HepG2 (cell line): Measurements from ENCODE around the gene LIPC. TPM values are rescaled to one million over a fixed set of nuclear protein-coding genes. Genes with fewer than 3 reads are reported as not detected.

Source experiments
- ELF3 ChIP-seq: IDR thresholded peaks from 2 replicates; pipeline ENCODE4 v1.6.1; 2016; ENCODE audit warnings: missing genetic modification reagents, missing compliant biosample characterization
- ESRRA ChIP-seq: sonication (generic); formaldehyde crosslinking; IDR thresholded peaks from 2 replicates; pipeline ENCODE4 v1.5.1; 2020; ENCODE audit warnings: mild to moderate bottlenecking, low read depth, missing genetic modification reagents
- FOXA3 ChIP-seq: IDR thresholded peaks from 2 replicates; pipeline ENCODE4 v1.6.1; 2016; ENCODE audit warnings: missing genetic modification reagents, missing compliant biosample characterization
- HIC2 ChIP-seq: sonication (generic); formaldehyde crosslinking; IDR thresholded peaks from 2 replicates; pipeline ENCODE4 v1.9.0; 2022; ENCODE audit warnings: low read depth, missing genetic modification reagents
- HINFP ChIP-seq: sonication (generic); formaldehyde crosslinking; IDR thresholded peaks from 2 replicates; pipeline ENCODE4 v1.4.0; 2020; ENCODE audit warnings: low read depth, mild to moderate bottlenecking, missing genetic modification reagents
- JARID2 ChIP-seq: sonication (generic); formaldehyde crosslinking; IDR thresholded peaks from 2 replicates; pipeline ENCODE4 v1.8.1; 2023; ENCODE audit warnings: missing genetic modification reagents, inconsistent platforms; ENCODE audit not compliant: insufficient replicate concordance
- MBNL3 ChIP-seq: fragments of 250-450 bp; sonication (Bioruptor Pico); conservative IDR thresholded peaks from 2 replicates; pipeline ENCODE4 v1.8.0; 2022; ENCODE audit warnings: mild to moderate bottlenecking, inconsistent platforms
- MEIS1 ChIP-seq: sonication (generic); formaldehyde crosslinking; IDR thresholded peaks from 2 replicates; pipeline ENCODE4 v1.9.0; 2021; ENCODE audit warnings: mild to moderate bottlenecking, missing genetic modification reagents, moderate library complexity, borderline replicate concordance
- POGZ ChIP-seq: sonication (generic); formaldehyde crosslinking; IDR thresholded peaks from 2 replicates; pipeline ENCODE4 v1.4.0; 2020; ENCODE audit warnings: mild to moderate bottlenecking, missing genetic modification reagents
- SIX1 ChIP-seq: sonication (generic); formaldehyde crosslinking; IDR thresholded peaks from 2 replicates; pipeline ENCODE4 v1.4.0; 2020; ENCODE audit warnings: missing genetic modification reagents, borderline replicate concordance
- ZFP62 ChIP-seq: sonication (generic); formaldehyde crosslinking; IDR thresholded peaks from 2 replicates; pipeline ENCODE4 v1.4.0; 2020; ENCODE audit warnings: missing genetic modification reagents
- ZMYM4 ChIP-seq: sonication (generic); formaldehyde crosslinking; IDR thresholded peaks from 2 replicates; pipeline ENCODE4 v1.8.1; 2023; ENCODE audit warnings: mild to moderate bottlenecking, missing genetic modification reagents
- ZNF17 ChIP-seq: sonication (generic); formaldehyde crosslinking; IDR thresholded peaks from 2 replicates; pipeline ENCODE4 v1.5.0; 2020; ENCODE audit warnings: mild to moderate bottlenecking, missing genetic modification reagents
- ZNF441 ChIP-seq: sonication (generic); formaldehyde crosslinking; IDR thresholded peaks from 2 replicates; pipeline ENCODE4 v1.7.0; 2021; ENCODE audit warnings: missing genetic modification reagents, borderline replicate concordance
- ZNF501 ChIP-seq: sonication (generic); formaldehyde crosslinking; IDR thresholded peaks from 2 replicates; pipeline ENCODE4 v1.5.1; 2020; ENCODE audit warnings: mild to moderate bottlenecking, moderate library complexity, missing genetic modification reagents
- ZNF740 ChIP-seq: sonication (generic); formaldehyde crosslinking; IDR thresholded peaks from 2 replicates; pipeline ENCODE4 v1.4.0; 2020; ENCODE audit warnings: missing genetic modification reagents
- ZNF790 ChIP-seq: sonication (generic); formaldehyde crosslinking; IDR thresholded peaks from 2 replicates; pipeline ENCODE4 v1.8.0; 2022; ENCODE audit warnings: missing genetic modification reagents, mild to moderate bottlenecking, borderline replicate concordance
- ZNF83 ChIP-seq: sonication (generic); formaldehyde crosslinking; IDR thresholded peaks from 2 replicates; pipeline ENCODE4 v1.4.0; 2020; ENCODE audit warnings: missing genetic modification reagents, mild to moderate bottlenecking, borderline replicate concordance
- ZSCAN29 ChIP-seq: sonication (generic); formaldehyde crosslinking; conservative IDR thresholded peaks from 2 replicates; pipeline ENCODE4 v1.4.0; 2020; ENCODE audit warnings: mild to moderate bottlenecking, missing genetic modification reagents
- polyA plus RNA-seq, 8 experiments: library from polyadenylated mRNA; depleted of rRNA in 3 of 8; stranded (reverse) in 7 of 8; unstranded in 1 of 8; fragments of >200 nt; fragmentation: Illumina TruSeq in 4 of 8; extraction: Trizol in 4 of 8; gene quantifications; 2 replicates each; pipeline versions ENCODE4 v1.2.1 to v1.2.3, GENCODE V29; 2011 to 2016; ENCODE audit warnings: low read depth in 4 of 8, missing spikeins in 1 of 8, mixed read lengths in 1 of 8; ENCODE audit not compliant: insufficient read depth in 1 of 8
- total RNA-seq, 5 experiments: library from RNA; depleted of rRNA; stranded (reverse); fragments of >200 nt; fragmentation: Illumina TruSeq; extraction: Trizol; gene quantifications; 2 replicates each; pipeline ENCODE4 v1.2.3, GENCODE V29; 2016; ENCODE audit warnings: low read depth in 1 of 5
- TF ChIP-seq, protein P1 (sequence below): sonication (generic); formaldehyde crosslinking; IDR thresholded peaks from 2 replicates; pipeline ENCODE4 v1.5.0; 2020; ENCODE audit warnings: missing genetic modification reagents, mild to moderate bottlenecking, borderline replicate concordance
- TF ChIP-seq, protein P2 (sequence below): sonication (generic); formaldehyde crosslinking; IDR thresholded peaks from 2 replicates; pipeline ENCODE4 v1.4.0; 2020; ENCODE audit warnings: missing genetic modification reagents, borderline replicate concordance
- TF ChIP-seq, protein P3 (sequence below): sonication (generic); formaldehyde crosslinking; IDR thresholded peaks from 2 replicates; pipeline ENCODE4 v1.4.0; 2020; ENCODE audit warnings: mild to moderate bottlenecking, missing genetic modification reagents

Gene LIPC
- total and polyA plus RNA-seq, 2 of the 13 experiments (the other 11 are each of a cell fraction or from before 2014, with no cell fraction given) = 26.0 to 38.0 TPM

- no peak for TF ChIP-seq HIC2 (CRISPR knock-in tag)
- TF ChIP-seq, protein P1, sequence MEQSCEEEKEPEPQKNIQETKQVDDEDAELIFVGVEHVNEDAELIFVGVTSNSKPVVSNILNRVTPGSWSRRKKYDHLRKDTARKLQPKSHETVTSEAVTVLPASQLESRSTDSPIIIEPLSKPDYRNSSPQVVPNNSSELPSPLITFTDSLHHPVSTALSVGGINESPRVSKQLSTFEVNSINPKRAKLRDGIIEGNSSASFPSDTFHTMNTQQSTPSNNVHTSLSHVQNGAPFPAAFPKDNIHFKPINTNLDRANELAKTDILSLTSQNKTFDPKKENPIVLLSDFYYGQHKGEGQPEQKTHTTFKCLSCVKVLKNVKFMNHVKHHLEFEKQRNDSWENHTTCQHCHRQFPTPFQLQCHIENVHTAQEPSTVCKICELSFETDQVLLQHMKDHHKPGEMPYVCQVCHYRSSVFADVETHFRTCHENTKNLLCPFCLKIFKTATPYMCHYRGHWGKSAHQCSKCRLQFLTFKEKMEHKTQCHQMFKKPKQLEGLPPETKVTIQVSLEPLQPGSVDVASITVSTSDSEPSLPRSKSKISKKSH (CRISPR knock-in tag) = no peak
- no peak for TF ChIP-seq HINFP (CRISPR knock-in tag)
- TF ChIP-seq, protein P2, sequence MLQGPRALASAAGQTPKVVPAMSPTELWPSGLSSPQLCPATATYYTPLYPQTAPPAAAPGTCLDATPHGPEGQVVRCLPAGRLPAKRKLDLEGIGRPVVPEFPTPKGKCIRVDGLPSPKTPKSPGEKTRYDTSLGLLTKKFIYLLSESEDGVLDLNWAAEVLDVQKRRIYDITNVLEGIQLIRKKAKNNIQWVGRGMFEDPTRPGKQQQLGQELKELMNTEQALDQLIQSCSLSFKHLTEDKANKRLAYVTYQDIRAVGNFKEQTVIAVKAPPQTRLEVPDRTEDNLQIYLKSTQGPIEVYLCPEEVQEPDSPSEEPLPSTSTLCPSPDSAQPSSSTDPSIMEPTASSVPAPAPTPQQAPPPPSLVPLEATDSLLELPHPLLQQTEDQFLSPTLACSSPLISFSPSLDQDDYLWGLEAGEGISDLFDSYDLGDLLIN (CRISPR knock-in tag) = no peak
- no peak for TF ChIP-seq ZNF17
- no peak for TF ChIP-seq ESRRA
- no peak for TF ChIP-seq ZNF83 (CRISPR knock-in tag)
- TF ChIP-seq JARID2 (CRISPR knock-in tag) = no peak
- no peak for TF ChIP-seq MEIS1
- TF ChIP-seq ZFP62 (CRISPR knock-in tag) = no peak
- no peak for TF ChIP-seq ZNF790
- 0 out of 2 replicates have a peak, but pooled peaks have one; percentile 27 for TF ChIP-seq POGZ (CRISPR knock-in tag)
- no peak for TF ChIP-seq ZNF441 (CRISPR knock-in tag)
- TF ChIP-seq FOXA3 (CRISPR knock-in tag) = peak; percentile 77
- TF ChIP-seq ZSCAN29 (CRISPR knock-in tag) = no peak
- TF ChIP-seq ZNF740 = no peak
- TF ChIP-seq, protein P3, sequence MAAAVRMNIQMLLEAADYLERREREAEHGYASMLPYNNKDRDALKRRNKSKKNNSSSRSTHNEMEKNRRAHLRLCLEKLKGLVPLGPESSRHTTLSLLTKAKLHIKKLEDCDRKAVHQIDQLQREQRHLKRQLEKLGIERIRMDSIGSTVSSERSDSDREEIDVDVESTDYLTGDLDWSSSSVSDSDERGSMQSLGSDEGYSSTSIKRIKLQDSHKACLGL (CRISPR knock-in tag) = no peak
- no peak for TF ChIP-seq MBNL3 (CRISPR knock-in tag)
- 0 out of 2 replicates have a peak, but pooled peaks have one; percentile 13 for TF ChIP-seq ELF3
- no peak for TF ChIP-seq ZNF501
- no peak; the same call in 1 of the 2 replicates for TF ChIP-seq SIX1 (CRISPR knock-in tag)
- TF ChIP-seq ZMYM4 (CRISPR knock-in tag) = no peak
Observed at GRCh38 chr15:58454950-58455401, 23.2 kb downstream of the LIPC start (continued).
